ENCODE results near the gene C1orf53.

The C1orf53 gene

DNA sequence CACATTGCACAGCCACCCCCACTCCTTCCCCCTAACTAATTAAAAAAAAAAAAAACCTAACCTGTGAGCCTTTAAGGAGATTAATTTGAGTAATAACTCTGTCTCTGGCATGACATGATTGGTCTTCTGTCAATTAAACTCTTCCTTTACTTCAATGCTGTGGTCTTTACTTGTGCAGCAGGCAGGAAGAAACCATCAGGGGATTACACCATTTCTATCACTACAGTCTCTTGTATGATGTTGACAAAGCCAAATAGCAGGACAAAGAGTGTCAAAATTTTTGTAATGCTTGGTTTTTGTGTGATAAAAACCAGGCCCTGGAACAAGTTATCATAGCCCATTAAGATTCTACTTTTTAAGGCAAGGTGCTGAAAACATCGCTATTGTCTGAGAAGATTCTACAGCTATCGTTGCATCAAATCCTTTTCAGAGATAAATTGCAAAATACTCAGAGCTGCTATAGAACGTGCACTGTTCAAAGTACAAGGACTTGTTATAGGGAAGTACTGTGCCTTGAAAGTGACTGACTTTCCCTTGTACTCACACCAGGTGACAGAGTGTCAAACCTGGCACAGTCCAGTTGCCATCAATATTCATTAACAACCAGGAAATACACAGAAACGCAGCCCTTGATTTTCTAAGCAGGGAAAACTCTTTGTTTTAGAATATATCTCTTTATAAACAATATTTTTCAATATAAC, 52.4 kb downstream of the C1orf53 start:
- DNase-seq (ENCODE audit: extremely low read depth in 1 of 2, low read depth in 1 of 2): no peak

DNA sequence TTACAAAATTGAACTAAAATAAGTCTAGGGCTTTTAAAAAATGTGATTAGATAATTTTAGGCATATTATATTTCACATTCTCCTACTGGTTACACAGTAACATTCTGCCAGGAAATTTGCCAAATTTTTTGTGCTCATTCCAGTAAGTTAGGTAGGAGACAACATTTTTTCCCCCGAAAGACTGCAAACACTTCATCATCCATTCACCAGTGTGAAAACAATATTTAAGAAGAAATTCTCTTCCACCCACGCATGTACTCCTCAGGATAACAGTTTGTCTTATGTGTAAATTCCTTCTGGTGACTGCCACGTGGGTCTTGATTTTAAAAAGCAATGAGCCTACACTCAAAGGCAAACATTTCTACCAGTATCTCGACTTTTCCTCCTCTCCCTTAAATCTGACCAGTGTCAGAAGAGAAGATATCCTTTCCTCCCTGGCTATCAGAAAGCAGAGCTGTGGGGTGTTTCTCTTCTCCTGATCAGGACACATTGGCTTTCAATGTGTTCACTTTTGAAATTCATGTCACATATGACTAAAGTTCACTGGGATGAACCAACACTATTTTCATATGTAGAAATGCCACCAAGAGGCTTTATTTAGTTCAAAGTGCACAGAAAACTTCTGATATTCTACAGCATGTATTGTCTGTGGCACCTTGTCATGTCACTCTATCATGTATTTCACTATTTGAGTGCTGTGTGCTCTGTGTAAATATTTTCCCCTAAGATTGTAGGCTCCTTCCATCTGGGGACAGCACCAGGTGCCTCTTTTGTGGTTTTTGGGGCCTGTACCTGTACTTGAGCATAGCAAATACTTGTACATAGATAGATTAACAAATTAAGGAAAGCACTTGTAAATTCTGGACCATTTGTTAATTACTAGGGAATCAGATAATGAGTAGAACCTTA, 53.3 kb downstream of the C1orf53 start:
- no peak for DNase-seq (ENCODE audit: extremely low read depth in 1 of 2, low read depth in 1 of 2)

All from activated CD8-positive, alpha-beta memory T cell treated with anti-CD3 and anti-CD28 coated beads for 1 hour (primary cell).